Fibroblast of mammary gland (primary cell): ENCODE measurements around the gene DDX5.
A peak's percentile ranks its signal among the peaks of the same experiment; 100 is the strongest.
"Not testable (repeated sequence)": the region's sequence is repeated elsewhere in the genome, so short reads cannot be mapped to it uniquely, and the experiment has no call there.

Experiments used
- DNase-seq: peaks from one replicate; pipeline ENCODE4 v3.0.0-alpha.2; 2010; ENCODE audit warnings: low read depth
- H3K4me3 ChIP-seq: 2 replicates; pipeline ENCODE4 v1.5.1; 2011; ENCODE audit warnings: low read depth, mild to moderate bottlenecking, low read length, moderate library complexity; ENCODE audit not compliant: control insufficient read depth
- TF ChIP-seq, protein P1 (sequence below): conservative IDR thresholded peaks from 2 replicates; pipeline ENCODE4 v1.5.1; 2011; ENCODE audit warnings: low read depth, low read length, inconsistent platforms; ENCODE audit not compliant: control insufficient read depth, insufficient read depth

Gene DDX5

DNA sequence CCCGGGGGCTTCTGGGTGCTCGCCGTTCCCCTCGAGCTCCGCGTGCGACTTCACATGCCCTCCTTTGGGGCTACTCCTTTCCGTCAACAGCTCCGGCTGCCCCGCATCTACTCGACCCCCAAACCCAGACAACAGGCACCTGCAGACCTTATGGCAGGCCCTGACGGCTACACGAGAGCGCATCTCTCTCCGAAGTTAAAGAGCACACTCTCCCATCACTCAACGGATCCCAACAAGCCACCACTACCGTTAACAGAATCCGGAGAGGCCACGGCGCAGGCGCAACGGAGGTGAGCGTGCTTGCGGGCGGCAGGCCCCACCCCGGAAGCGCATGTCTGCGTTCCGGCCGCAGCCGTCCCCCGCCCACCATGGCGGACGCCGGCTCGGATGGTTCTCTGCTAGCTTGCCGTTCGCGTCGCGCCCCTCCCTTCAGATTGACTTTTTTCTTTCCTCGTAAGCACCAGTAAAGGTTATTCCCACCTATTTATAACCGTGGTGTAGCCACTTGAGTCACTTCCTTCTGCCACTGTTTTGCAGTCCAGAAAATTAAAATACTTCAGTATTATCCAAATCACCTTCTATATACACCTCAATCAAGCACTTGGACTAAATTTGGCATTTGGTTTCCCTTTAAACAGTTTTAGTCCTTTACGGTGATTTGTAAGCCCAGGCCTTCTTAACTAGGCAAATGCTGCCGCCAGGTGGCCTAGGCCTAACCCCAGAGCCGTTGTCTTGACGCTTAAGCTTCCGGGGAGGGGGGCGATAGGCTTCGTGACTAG, 9.1 kb downstream of the DDX5 start, which contains the start of gene POLG2:
Gene POLG2 (minus strand): TSS at position 269 of the 779 bp plus-strand sequence. CDS start 86 bp downstream, at position 183.
- peak within 1 kb of the TSS; percentile 85 for H3K4me3 ChIP-seq
- TF ChIP-seq, protein P1, sequence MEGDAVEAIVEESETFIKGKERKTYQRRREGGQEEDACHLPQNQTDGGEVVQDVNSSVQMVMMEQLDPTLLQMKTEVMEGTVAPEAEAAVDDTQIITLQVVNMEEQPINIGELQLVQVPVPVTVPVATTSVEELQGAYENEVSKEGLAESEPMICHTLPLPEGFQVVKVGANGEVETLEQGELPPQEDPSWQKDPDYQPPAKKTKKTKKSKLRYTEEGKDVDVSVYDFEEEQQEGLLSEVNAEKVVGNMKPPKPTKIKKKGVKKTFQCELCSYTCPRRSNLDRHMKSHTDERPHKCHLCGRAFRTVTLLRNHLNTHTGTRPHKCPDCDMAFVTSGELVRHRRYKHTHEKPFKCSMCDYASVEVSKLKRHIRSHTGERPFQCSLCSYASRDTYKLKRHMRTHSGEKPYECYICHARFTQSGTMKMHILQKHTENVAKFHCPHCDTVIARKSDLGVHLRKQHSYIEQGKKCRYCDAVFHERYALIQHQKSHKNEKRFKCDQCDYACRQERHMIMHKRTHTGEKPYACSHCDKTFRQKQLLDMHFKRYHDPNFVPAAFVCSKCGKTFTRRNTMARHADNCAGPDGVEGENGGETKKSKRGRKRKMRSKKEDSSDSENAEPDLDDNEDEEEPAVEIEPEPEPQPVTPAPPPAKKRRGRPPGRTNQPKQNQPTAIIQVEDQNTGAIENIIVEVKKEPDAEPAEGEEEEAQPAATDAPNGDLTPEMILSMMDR, result peak; percentile 50
- DNase-seq, result peak; percentile 88

- peak overlapping the region; percentile 85 for H3K4me3 ChIP-seq
- no peak for DNase-seq
- TF ChIP-seq, protein P1, result no peak
Measured at GRCh38 chr17:64496348-64496785, 9.7 kb downstream of the DDX5 start.

DNA sequence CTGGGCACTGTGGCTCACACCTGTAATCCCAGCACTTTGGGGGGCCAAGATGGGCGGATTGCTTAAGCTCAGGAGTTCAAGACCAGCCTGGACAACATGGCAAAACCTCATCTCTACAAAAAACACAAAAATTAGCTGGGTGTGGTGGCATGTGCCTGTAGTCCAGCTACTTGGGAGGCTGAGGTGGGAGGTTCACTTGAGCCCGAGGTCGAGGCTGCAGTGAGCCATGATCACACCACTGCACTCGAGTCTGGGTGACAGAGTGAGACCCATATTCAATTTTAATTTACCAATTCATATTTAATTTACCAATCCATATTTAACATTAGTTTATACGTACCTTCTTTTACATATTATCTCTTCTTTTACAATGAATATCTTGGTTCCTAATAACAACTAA, 10.8 kb downstream of the DDX5 start:
- H3K4me3 ChIP-seq, DNase-seq: not testable (repeated sequence)

DNA sequence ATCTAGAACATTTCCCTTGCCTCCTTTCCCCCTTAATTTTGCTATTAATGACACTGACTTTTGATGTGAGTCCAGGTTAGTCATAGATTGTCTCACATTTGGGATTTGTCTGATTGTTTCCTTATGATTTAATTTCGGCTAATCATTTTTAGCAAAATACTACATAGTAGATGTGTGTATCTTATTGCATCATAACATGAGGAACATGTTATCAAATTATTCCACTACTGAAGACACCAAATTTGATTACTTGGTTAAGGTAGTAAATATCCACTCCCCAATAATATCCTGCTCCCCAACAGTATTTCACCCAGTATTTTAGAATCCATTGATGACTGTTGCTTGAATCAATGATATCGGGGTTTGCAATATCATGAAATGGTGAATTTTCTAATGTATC, 12.0 kb downstream of the DDX5 start:
- DNase-seq, result no peak
- TF ChIP-seq, protein P1, result no peak
- H3K4me3 ChIP-seq, result no peak overlapping the region

- DNase-seq, result peak; percentile 47
- no peak overlapping the region for H3K4me3 ChIP-seq
- TF ChIP-seq, protein P1, result peak; percentile 56
Measured at GRCh38 chr17:64492481-64493109, 13.5 kb downstream of the DDX5 start.

DNA sequence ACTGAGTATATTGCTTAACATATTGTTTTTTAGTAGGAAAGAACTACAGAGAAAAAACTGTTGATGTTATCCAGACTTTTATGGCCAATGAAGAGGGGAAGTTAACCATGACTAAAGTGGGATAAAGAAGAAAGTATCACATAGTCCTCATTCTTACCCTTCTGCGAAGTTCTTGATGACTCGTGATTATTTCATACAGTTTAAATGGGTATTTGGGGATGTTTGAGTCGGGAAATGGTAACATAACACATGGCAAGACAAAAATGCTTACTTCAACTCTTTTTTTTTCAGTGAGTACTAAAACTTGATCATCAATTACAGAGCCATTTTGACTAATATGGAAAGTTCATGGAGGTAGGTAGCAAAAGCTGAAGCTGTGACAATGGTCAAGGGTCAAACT, 14.1 kb downstream of the DDX5 start:
- peak; percentile 80 for DNase-seq
- H3K4me3 ChIP-seq, result no peak overlapping the region
- TF ChIP-seq, protein P1, result no peak
